GM12874 (cell line): Measurements from ENCODE around the gene KIF1A.
"Not testable (repeated sequence)": the region's sequence is repeated elsewhere in the genome, so short reads cannot be mapped to it uniquely, and the experiment has no call there.

Source experiments
- TF ChIP-seq, protein P1 (sequence below): IDR thresholded peaks from 2 replicates; pipeline ENCODE4 v1.5.1; 2011; ENCODE audit warnings: low read depth, mild to moderate bottlenecking, control low read depth, low read length, moderate library complexity; ENCODE audit not compliant: insufficient read depth

The KIF1A gene

DNA sequence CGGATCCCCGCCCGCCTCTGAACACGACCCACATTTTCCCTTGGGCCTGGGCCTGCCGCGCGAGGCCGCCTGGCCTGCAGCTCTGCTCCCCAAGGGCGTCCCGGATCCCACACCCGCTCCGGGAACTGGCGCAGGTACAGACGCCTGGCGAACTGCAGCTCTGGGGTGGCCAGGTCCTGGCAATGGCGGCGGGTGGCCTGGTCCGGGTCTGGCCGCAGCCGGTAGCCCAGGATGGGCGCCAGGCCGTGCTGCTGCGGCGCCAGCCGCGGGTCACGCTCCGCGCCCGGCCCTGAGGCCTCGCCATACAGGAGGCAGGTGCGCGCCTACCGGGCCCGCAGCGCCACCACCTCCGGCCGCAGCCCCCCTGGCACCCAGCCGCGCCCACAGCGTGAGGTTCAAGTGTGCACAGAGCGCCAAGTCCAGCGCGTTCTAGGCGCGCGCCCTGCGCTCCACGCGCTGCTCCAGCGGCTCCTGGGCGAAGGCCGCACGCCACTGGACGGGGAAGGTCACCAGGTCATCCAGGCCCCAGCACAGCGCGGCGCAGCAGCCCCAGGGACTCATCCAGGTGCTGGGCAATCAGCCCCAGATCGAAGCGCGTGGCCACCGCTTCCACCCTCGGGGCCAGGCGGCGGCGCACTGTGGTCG lies 118.8 kb downstream of the KIF1A start:
- TF ChIP-seq, protein P1, sequence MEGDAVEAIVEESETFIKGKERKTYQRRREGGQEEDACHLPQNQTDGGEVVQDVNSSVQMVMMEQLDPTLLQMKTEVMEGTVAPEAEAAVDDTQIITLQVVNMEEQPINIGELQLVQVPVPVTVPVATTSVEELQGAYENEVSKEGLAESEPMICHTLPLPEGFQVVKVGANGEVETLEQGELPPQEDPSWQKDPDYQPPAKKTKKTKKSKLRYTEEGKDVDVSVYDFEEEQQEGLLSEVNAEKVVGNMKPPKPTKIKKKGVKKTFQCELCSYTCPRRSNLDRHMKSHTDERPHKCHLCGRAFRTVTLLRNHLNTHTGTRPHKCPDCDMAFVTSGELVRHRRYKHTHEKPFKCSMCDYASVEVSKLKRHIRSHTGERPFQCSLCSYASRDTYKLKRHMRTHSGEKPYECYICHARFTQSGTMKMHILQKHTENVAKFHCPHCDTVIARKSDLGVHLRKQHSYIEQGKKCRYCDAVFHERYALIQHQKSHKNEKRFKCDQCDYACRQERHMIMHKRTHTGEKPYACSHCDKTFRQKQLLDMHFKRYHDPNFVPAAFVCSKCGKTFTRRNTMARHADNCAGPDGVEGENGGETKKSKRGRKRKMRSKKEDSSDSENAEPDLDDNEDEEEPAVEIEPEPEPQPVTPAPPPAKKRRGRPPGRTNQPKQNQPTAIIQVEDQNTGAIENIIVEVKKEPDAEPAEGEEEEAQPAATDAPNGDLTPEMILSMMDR, result no peak

DNA sequence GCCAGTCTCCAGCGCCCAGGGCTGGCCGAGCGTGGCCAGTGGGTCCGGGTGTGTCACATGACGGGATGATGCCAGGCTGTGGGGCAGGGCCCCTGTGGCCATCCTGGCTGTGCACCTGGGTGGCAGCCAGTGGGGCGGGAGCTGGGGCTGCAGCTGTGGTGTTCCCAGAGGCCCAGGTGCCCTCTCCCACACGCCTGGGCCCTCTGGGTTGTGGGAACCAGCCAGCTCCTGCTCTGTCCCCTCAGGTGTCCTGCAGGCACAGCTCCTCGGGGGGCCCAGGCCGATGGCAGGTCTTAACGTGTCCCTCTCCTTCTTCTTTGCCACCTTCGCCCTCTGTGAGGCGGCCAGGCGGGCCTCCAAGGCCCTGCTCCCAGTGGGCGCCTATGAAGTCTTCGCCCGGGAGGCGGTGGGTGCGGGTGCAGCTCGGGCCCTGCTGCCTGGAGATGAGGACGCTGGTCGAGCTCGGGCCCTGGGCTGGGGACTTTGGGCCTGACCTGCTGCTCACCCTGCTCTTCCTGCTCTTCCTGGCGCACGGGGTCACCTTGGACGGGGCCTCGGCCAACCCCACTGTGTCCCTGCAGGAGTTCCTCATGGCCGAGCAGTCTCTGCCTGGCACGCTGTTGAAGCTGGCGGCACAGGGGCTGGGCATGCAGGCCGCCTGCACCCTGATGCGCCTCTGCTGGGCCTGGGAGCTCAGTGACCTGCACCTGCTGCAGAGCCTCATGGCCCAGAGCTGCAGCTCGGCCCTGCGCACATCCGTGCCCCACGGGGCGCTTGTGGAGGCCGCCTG lies 128.2 kb downstream of the KIF1A start, which contains the start of gene AQP12A:
AQP12A (plus strand) TSS at position 236 of the 790 bp plus-strand sequence; CDS start at position 284, 48 bp downstream.
- TF ChIP-seq, protein P1, result not testable (repeated sequence)

DNA sequence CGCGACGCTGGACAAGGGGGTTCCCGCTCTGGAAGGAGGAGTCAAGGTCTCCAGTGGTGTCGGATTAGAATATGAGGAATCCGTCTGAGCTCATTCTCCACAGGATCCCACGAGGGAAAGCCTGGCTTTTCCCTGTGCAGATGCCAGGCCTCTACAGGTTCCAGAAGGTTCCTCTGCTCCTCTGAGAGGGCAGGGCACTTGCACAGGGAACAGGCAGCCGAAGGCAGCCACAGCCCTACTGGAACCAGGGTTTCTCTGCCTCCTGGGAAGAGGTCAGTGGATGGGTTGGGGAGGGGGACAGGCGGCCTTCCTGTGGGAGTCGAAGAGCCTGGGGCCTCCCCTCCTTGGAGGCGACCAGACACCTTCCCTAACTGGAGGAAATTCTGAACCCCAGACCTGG lies 130.0 kb downstream of the KIF1A start:
- TF ChIP-seq, protein P1, result no peak

DNA sequence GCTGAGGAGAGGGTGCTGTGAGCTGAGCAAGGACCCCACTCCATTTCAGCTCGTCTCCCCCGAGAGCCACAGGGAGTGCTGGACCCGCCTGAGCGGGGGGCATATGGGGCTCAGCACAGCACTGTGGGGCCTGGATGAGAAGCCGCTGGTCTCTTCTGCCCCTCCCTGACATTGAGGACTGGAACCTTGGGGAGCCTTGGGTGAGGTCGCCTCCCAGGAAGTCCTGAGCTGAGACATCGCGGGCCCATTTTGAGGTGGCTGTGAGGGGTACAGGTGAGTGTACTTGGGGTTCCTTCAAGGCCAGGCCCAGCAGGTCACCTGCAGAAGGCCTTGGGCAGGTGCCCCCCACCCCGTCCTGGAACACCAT lies 131.5 kb downstream of the KIF1A start:
- TF ChIP-seq, protein P1, result no peak

DNA sequence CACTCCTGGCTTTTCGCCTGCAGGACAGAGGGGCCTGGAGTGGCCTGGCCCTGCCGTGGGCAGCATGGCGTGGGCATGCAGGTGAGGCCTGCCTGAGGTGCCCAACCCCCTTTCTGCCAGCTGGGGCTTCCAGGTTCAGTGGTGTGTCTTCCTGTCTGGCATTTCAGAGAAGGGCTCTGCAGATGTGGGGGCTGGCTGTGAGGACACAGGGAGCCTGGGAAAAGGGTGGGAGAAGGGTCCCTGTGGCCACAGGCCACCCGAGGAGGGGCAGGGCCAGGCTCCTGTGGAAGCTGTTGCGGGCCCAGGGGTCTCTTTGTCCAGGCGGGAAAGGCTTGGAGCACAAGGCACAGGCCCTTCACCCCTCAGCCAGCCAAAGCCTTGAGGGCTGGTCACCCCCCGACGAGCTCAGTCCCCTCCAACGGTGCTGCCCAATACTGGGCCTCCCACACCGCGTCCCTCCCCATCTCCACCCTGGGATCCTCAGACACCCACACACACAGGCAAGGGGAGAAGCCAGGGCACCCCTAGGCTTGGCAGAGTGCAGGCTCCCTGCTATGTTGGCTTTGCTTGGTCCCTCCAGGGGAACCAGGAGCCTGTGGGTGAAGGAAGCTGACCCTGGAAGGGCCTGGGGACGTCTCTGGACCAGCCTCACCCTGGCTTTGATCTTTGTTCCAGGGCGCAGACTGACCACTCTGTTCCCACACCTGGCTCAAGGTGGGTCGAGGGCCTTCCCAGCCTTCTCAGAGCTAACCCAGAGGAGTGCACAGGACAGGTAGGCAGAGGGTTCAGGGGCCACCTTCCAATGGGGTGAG lies 132.1 kb downstream of the KIF1A start:
- TF ChIP-seq, protein P1, result no peak

DNA sequence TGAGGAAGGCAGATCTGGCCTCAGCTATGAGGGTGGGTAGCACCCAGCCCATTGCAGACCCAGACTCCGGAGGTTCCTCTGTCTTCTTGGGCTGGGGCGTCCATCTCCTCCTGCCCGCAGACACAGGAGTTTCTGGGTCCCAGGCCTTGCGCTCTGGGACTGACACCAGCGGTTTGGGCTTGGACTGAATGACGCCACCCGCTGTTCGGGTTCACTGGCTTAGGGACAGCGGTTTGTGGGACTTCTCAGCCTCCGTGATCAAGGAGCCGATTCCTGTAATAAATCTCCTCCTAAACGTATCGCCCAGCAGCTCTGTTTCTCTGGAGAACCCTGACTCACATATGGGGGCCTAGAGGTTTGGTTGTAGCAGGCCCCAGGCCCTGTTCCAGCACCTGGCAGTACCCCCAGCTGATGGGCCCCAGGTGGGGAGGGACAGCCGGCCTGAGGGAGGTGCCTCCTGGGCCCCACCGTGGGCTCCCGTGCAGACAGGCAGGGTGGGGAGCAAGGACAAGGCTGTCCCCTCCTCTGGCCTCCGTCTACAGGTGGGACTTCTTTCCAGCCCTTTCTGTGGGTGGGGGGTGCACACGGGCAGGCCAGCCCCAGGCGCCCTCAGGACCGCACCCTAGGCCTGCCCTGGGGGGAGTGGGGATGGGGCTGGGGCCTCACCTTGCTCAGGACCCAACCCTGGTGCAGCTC lies 132.8 kb downstream of the KIF1A start:
- TF ChIP-seq, protein P1, result no peak

DNA sequence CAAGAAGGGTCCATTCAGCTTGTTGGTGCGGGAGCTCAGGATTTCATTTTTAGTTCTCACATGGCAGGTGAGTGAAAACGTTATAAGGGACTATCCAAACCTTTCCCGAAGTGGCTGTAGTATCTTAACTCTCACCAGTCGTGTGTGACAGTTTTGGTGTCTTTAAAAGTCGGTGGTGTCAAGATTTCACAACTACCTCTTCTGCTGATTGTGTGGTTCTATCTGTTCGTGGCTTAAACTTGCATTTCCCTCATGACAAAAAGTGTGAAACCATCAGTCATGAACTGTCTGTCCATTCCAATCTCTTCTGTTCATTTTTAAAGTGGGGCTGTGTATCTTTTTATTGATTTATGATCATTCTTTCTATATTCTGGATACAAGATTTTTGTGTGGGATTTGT lies 133.6 kb downstream of the KIF1A start:
- TF ChIP-seq, protein P1, result no peak
